CD4-positive, alpha-beta T cell treated with Interleukin-10 for 1 hour (primary cell): ENCODE results near the gene ZNF385D.

Experiments used
- DNase-seq: peaks from one replicate; pipeline ENCODE4 v3.0.0-alpha.2; 2020

Gene ZNF385D, protein sequence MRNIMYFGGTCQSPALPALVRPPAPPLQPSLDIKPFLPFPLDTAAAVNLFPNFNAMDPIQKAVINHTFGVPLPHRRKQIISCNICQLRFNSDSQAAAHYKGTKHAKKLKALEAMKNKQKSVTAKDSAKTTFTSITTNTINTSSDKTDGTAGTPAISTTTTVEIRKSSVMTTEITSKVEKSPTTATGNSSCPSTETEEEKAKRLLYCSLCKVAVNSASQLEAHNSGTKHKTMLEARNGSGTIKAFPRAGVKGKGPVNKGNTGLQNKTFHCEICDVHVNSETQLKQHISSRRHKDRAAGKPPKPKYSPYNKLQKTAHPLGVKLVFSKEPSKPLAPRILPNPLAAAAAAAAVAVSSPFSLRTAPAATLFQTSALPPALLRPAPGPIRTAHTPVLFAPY

DNA sequence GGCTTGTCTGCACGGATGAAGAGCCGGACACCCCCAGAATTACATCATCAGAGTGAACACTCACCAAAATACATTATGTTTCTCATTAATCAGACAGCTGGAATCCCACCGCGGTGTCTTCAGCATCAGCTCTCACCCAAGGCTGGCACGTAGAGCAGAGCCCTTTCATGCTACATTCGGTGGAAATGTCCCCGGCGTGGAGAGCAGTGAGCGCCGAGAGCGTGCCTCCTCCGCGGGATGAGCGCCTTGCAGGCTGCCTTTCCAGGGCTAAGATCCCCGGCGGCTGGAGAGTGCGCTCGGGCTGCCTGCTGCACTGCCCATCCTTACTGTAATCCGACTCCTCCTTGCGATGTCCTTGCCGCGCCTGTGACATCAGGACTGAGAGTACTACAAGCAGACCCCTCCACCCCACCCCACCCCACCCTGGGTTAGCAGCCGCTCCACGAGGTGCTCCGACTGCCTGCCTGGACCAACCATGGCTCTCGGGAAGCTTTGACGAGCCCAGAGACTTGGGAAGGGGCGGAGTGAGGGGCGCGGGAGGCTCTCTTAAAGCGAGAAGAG lies at the start of gene ZNF385D:
Gene ZNF385D (minus strand): TSS at position 380 of the 561 bp plus-strand sequence. CDS start 294 bp downstream, at position 86.
- no peak for DNase-seq

DNA sequence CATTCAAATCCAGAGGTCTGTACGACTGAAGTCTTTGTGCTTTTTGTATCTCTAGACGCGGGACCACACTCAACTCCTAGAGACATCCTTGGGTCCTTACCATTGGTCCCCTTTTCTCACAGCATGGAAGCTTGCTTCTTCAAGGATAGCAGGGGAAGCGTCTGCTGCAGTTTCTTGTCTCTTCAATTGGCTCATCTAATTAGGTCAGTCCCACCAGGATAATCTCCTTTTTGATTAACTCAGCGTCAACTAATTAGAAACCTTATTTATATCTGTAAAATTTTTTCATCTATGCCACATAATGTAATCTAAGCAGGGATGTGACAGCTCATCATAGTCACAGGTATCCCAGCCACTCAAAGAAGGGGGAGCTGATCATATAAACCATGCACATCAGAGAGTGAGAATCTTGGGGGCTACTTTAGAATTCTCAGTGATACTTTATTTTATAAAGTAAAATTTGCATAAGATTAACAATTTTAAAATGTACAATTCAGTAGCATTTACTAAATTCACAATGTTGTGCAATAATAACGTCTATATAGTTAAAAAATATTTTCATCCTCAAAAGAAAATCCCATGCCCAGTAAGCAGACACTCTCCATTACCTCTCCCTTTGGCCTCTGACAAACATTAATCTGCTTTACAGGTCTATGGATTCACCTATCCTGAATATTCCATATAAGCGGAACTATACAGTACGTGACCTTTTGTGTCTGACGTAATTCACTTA lies 47.5 kb upstream of the ZNF385D start:
- DNase-seq, result no peak

DNA sequence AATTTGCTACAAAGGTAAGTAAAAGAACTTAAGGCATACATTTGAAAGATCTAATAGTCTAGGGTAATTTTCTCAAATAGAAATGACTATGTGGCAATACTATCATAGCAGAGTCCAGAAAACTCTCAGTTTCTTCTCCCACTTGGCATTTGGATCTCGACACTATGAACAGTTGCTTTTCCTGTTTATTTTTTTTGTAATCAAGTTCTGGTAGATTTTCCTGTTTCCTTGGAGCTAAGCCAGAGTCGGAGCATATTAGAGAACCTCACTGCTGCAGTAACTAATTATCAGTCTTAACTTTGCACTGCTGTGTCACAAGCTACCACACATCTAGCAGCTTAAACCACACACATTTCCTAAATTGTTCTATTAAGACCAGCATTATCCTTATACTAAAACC lies 44.9 kb upstream of the ZNF385D start:
- DNase-seq, result no peak

DNA sequence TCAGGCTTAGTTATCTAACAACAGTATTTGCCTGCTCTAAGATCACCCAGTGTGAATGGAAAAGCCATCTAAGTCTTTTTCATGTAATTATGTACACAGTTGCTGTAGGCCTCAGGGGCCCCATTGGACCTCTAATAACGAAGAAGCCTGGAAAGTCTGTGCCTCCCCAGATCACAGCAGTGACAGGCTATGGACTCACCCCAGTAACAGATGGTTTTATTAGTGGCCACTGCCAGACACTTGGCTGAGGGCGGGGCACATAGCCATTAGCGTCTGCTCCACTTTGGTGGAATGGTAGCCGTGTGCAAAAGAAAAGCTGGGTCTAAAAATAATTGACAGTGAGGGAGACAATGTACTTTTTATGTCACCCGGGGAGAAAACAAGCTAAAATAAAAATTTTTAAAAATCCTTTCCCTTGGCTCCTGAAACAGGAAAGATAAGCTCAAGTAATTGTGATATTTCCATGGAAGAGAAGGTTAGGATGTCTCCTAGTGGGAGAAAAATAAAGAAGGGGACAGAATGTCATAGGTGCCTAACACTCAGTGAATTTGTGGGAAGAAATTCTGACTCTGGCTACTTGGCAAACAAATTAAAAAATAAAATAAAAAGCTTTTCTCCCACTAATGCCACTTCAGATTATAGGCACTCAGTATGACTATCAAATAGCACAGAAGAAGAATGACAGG lies 44.3 kb upstream of the ZNF385D start:
- no peak for DNase-seq

DNA sequence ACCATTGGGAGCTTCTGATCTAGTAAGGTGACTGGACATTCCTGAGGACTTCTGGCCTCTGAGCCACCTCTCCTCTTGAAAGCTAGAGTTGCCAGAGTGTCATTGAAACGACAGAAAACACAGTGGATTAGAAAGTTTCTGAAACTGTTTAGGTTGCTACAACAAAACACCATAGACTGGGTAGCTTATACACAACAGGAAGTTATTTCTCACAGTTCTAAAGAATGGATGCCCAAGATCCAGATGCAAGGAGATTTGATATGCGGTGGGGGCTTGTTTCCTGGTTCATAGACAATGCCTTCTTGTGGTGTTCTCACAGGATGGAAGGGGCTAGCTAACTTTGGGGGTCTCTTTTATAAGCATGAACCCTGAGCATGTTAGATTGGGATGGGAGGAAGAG lies 43.3 kb upstream of the ZNF385D start:
- DNase-seq, result no peak

DNA sequence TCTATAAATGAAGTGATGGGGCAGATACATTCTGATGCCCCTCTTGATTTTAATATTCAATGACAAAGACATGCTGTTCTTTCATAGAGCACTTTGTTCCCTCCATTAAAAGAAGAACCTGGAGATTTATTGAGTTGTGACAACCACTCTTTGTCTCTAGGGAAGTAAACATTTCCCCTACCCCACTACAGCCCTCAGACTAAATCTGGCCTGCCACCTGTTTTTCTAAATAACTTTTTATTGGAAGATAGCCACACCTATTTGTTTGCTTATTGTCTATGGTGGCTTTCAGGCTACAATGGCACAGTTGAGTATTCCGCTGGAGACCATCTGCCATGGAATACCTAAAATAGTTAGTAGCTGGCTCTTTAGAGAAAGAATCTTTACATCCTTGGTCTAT lies 41.2 kb upstream of the ZNF385D start:
- no peak for DNase-seq

DNA sequence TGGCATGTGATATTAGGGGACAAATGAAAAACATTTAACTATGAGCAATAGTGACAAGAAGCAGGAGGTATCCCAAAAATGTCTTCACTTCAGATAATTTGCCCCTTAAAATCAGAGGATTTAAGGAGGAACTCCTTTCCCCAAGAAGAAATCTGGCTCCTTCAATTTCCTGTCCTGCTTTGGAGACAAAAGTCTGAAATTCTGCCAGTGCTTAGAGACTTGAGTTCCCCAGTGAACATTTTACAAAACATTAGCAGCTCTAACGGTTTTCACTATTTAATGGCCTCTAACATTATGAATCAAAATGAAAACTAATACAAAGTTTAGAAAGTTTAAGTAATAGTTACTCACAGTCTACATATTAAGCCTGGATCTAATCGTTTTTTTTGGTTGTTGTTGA lies 40.3 kb upstream of the ZNF385D start:
- DNase-seq, result no peak

DNA sequence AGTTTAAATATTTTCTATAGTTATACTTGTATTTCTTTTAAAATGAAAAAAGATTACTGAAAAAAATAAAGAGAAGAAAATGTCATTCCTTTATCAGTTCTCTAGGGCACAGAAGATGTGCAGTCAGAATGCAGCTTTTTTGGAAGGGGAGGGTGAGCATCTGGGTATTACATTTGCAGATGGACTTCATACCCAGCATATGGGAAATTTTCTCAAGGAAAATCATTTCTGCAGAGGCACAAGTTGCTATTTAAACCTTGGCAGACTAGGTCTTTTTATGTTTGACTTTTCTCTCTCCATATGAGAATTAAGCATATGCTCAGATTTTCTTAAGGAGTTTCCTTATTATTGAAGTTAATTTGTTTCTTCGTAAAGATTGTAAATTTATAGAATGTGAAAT lies 39.5 kb upstream of the ZNF385D start:
- DNase-seq, result no peak

DNA sequence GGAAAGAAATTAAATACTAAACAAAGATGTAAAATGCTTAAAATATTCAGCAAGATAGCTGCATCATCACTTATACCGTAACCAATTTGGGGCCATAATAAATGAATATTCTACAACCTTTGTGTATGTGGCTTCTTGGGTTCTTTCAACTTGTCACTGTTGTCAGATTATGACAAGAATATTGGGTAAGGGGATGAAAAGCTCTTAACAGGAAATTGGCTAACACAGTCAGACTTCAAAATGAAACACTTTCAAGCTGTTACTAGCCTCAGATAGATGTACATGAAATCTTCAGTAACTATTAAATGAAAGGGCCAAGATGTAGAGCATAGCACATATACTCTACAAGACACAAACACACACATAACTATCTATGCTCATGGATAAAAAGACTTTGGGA lies 38.7 kb upstream of the ZNF385D start:
- no peak for DNase-seq

DNA sequence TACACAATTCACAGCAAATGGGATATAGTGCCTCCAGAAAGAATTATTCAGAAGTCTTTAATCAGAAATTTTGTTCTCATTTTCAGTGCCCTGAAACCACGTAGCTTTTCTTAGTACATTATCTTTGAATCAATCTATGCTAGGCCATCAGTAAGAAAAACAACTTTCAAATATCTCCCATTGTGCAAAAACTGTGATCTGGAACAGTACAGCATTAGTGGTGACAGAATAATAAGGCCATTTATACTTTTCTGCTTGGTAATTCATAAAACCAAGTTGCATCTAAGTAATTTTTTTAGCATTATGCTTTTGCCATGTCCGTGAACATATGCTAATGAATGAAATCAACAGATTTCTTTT lies 35.4 kb upstream of the ZNF385D start:
- no peak for DNase-seq

DNA sequence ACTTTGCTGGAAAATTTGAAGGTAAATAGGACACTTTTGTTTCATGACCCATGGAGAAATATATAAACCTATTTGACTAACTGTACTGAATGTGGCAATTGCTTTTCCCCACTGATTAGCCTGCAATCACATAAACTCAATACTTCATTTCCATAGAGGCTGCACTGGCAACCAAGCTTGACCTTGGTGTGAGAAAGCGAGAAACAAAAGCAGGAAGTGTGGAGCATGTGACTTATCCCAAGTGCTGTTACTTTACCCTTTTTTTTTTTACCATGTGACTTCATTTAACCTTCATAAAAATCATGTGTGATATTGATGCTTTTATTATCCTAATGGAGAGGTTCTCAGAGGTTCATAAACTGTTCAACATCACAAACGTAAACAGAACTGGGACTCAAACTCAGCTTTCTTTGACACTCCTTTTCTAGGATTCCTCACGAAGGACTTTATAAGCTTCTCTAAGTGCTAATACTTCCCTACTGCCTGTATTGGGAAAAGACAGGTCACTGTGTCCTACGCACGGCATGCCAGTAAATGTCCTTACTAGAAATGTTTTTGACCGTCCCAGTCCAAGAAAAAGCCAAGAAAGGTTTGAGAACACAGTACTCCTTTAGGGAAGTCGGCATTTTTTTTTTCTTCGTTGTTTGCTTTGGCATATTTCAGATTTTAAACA lies 34.9 kb upstream of the ZNF385D start:
- DNase-seq, result no peak

DNA sequence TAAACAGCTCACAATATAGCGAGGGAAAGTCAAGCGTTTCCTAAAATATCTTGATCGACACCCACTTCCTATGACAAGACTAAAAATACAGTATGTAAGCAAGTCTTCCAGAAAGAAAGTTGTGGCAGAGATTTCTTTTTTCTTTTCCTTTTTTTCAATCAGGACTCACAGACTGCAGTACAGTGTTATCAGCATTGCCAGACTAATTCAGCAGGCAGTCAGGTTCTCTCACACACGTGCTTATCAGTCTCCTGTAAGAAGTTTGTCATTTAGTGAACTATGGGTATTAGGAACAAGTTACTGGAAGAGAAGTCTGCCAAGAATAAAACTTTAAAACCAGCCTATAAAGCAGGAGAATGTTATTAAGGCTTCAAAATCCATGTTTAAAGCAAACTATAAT lies 32.8 kb upstream of the ZNF385D start:
- no peak for DNase-seq

DNA sequence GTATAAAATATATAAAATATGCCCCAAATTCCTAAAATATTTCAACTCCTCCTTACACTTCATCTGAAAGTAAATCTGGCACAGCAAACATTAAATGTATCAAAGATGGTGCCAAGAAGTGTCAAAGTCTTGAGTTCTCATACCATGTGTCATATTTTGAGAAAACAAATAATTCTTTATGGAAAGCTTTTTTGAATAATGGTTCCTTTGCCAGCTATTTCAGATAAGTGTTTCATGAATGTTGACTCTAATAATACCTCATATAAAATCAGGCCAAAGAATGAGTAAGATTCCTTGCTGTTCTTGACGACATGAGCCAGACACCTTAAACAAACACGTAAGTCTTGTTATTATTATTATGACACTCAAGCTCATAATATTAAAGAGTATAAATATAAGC lies 30.3 kb upstream of the ZNF385D start:
- no peak for DNase-seq

DNA sequence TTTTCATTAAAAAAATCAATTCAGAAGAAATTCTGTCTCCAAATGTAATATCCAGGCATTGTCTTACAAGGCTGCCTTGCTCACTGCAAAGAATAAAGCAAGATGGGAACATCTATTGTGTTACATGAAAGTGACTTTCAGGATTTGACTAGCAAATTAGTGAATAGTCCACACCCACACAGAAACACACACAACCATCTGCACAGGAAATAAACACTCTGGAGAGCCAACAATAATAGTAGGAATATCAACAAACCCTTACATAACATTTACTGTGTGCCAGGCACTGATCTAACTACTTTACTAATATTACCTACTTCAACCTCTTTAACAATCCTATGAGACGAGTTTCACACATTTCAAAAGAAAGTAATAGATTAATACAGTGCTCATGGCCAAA lies 28.9 kb upstream of the ZNF385D start:
- no peak for DNase-seq

DNA sequence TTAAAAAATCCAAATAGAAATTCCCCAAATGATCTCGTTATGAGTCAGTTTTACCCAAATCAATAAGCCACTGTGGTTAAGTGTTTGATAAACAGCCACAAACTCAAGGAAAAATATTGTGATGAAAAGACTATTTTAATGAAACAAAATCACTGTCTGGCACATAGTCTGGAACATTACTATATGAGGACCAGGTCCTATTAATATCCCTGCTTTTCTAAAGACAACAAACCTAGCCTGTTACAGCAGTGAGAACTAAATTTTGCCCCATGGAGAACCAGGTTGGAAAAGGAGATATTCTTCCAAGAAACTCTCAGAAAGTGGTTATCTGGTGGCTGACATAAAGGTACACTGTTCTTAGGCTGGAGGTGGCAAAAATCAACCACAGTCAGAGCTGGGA lies 27.7 kb upstream of the ZNF385D start:
- no peak for DNase-seq

DNA sequence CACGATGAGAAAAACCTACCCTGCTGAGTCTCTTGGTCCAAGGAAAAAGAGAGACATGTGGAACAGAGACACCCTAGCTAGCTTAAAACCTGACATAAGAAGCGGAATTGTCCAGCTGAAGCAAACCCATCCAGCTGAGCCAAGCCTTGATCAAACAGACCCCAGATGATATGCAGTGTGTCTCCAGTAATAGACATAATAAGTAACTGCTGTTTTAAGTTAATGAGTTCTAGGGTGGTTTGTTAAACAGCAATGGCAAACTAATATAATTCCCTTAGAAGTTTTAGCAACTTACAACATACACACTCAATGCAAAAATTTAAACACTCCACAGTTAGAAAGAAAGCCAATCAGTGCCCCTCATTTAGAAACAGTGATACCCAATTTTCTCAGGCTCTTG lies 26.8 kb upstream of the ZNF385D start:
- DNase-seq, result no peak

DNA sequence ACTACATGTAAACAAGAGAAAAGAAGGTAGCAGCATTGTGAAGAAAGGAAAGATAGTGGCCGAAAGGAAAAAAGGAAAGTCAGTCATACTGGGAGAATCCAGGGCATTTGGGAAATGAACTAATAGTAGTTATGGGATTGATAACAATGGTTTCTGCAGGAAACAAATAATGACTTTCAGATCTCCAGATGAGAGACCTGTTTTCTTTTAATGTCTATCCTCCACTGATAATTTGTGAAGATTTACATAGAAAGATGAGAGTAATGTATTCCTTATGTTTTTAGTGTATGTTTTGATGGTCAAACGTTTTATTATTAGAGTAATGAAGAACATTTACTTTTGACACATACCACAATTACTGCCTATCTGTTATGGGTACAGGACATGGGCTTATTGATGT lies 15.0 kb upstream of the ZNF385D start:
- DNase-seq, result no peak

DNA sequence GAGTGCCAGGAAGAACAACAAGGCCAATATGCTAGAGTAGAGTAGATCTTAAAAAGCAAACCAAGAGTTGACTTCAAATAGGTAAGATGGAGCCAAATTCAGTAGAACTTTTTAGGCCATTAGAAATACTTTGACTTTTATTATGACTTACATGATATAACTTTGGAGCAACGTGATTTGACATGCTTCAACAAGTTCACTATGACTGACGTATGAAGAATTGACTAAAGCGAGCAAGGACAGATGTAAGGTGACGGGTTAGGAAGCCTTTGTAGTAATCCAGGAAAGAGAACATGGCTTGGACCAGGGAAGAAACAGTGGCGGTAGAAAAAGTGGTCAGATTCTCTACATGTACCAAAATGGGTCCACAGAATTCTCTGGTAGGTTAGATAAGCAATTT lies 4.9 kb upstream of the ZNF385D start:
- no peak for DNase-seq

DNA sequence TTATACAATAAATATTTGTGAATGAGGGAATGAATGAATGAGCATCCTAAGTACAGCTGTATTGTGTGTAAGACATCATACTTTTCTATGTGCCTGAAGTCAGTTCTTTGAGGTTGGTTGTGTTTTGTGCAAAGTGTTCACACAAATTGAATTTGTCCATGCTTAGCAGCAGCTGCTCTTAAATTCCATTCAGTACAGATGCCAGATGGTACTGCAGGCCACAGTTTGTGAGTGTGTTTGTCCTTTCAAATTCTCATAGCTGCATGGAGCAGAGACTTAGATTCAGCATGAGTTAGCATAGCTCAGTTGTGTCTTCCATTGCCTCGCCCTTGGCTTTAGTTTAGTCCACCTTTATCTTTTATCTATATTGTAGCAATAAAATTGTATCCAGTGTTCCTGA lies 3.8 kb upstream of the ZNF385D start:
- DNase-seq, result no peak

DNA sequence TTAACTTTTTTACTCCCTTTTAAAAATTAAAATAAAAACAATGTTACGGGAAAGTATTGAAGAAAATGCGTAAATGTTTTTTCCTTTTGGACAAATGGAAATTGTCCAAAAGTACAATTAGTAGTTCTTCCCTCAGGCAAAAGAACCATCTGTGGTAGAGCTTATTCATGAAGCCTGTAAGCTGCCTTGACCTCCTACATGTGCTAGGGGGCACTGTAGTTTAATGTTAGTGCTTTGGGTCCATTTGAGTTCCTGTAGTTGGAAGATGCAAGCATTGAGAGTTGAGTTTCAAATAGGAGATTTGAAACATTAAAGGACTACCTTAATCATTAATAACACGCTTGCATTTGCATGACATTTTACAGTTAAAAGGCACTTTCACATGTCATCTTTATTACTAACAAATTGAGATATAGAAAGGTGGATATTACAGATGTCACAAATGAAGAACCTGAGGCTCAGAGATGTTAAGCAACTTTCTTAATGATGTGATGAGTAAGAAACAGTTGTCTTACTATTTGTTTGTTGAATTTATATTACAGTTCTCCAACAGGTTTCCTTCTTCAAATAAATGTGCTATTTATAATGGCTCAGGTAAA lies 1.8 kb upstream of the ZNF385D start:
- no peak for DNase-seq

DNA sequence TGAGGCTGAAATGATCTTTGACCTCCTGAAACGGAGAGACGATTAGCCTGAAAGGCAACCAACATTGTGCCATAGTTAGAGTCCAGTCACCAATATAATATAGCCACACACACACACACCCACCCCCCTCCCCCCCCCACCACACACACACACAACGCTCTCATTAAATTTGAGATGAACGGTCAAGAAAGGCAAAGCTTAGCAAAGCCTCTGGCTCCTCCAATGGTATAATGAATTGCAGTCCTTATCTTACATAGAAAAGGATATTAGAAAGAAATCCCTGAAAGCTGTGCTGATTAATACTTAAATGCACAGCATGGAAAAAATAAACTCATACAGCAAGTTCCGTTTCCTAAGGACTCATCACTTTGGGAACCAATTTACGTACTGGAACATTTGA lies 876 bp upstream of the ZNF385D start:
- no peak for DNase-seq

DNA sequence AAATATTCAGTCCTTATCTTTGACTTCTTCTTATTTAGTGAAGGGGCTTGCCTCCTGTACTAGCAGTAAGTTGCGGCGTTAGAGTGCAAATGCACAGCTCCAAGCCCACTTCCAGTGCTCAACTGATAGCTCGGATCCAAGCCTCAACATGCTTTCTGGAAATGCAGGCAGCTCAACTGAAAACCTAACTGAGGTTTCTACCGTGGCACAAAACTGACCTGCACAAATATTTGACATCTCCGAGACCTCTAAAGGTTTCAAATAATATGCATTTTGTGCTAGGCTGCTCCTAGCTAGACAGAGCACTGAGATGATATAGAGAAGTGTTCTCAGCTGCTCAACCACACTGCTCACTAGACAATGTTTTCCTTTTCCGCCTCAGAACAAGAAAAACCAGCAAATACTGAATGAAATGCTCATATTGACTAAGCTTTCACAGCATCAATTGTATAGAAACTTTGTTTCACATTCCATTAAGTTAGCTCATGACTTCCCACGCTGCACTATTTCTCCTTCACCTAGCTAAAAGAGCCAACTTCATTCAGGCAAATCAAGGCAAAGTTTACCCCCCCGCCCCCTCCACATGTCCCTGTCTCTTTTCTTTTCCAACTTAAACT lies 822 bp downstream of the ZNF385D start:
- no peak for DNase-seq
